CMK (cell line): ENCODE results near the gene RUVBL1.
"Not testable (repeated sequence)": the region's sequence is repeated elsewhere in the genome, so short reads cannot be mapped to it uniquely, and the experiment has no call there.

Source experiments
- DNase-seq: peaks from one replicate; pipeline ENCODE4 v3.0.0-alpha.2; 2010; ENCODE audit warnings: low read depth

Gene RUVBL1

GRCh38 chr3:128123538-128124368, at the start of gene RUVBL1:
Gene RUVBL1 (minus strand): TSS chr3:128123812. CDS start chr3:128123724, 88 bp downstream.
- DNase-seq, result peak; percentile 81

GRCh38 chr3:128173200-128173599, 49.6 kb upstream of the RUVBL1 start:
- no peak for DNase-seq

DNA sequence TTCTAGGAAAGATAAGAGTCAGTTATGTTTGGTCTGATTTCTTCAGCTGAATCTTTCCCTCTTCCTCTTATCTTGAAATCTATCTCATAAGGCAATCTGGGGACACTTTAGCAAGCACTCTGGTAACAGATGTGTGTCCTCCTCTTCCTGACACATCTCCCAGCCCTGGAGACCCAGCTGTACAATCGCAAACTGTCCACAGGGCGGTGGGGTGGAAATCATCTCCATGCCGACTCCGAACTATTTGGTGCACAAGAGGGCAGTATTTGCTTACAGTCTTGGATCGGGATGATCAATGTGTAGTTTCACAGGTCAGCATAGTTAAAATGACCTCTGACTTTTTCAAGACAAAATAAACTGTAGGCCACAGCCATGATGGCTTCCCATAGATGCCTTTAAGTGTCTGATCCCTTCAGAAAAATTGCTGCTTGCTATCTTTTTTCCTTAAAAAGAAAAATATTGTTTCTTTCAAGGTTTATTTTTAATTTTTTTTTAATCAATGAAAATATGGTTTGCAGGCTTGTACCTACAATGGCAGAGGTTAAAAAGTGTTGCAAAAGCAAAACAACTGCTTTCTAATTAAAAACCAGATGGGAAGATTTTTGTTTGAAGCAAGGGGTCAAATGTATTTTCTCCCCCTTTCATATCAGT, 47.4 kb upstream of the RUVBL1 start:
- peak; percentile 58 for DNase-seq

DNA sequence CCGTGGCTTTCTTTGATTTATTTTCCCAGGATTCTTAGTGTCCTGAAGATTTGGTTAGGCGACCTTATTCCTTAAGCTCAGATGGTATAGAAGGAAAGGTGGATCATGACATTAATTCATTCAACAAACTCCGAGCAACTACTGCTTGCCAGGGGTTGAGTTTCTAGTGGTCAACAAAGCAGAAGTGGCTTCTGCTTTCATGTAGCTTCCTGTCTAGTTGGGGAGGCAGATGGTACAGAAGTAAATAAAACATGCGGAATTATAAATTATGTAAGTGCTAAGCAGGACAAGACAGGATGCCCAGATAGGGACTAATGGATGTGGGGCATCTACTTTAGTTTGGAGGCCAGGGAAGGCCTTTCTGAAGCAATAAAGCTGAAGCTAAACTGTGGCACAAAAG, 45.2 kb upstream of the RUVBL1 start:
- no peak for DNase-seq

- no peak for DNase-seq
Measured at GRCh38 chr3:128167973-128168674, 44.5 kb upstream of the RUVBL1 start.

GRCh38 chr3:128167646-128167972, 44.0 kb upstream of the RUVBL1 start:
- no peak for DNase-seq

DNA sequence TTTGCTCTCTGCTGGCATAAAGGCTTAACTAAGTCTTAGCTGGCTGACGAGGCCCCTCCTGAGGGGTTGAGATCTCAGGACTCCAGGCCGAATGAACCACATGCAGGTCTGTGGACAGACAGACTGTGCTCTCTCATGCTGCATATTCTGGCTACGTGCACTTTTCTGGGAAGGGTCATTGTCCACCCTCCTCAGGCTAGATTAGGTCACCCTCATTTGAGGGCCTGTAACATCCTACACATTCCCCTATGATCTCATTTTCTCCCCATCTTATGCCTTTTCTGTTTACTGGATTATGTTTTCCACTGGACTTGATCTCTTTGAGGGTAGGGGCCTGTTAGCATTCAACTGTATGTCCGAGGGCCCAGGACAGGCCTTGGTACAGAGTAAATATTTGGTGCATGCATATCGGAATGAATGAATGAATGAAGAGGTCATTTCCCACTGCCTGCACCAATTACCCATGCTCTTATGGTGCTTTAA, 43.4 kb upstream of the RUVBL1 start:
- DNase-seq, result no peak

DNA sequence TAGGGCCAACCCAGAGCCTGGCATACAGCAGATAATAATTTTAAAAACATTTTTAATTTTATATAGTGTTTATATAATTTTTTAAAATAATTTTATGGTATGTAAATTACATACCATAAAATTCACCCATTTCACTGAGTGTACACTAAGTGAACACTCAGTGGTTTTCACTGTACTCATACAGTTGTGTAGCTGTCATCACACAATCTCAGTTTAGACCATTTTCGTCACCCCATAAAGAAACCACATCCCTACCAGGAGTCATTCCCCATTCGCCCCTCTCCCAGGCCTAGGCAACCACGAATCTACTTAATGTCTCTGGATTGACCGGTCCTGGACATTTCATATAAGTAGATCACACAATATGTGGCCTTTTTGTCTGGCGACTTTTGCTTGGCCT, 39.8 kb upstream of the RUVBL1 start:
- no peak for DNase-seq

GRCh38 chr3:128160661-128161060, 37.0 kb upstream of the RUVBL1 start:
- no peak for DNase-seq

GRCh38 chr3:128155616-128156360, 32.2 kb upstream of the RUVBL1 start:
- no peak for DNase-seq

DNA sequence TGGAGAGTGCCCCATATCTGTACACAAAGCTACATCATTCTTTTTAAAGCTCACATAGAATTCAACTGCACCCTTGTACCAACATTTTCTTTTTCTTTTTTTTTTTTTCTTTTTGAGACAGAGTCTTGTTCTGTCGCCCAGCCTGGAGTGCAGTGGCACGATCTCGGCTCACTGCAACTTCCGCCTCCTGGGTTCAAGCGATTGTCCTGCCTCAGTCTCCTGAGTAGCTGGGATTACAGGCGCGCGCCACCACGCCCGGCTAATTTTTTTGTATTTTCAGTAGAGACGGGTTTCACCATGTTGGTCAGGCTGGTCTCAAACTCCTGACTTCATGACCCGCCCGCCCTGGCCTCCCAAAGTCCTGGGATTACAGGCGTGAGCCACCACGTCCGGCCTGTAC, 30.7 kb upstream of the RUVBL1 start:
- not testable (repeated sequence) for DNase-seq

DNA sequence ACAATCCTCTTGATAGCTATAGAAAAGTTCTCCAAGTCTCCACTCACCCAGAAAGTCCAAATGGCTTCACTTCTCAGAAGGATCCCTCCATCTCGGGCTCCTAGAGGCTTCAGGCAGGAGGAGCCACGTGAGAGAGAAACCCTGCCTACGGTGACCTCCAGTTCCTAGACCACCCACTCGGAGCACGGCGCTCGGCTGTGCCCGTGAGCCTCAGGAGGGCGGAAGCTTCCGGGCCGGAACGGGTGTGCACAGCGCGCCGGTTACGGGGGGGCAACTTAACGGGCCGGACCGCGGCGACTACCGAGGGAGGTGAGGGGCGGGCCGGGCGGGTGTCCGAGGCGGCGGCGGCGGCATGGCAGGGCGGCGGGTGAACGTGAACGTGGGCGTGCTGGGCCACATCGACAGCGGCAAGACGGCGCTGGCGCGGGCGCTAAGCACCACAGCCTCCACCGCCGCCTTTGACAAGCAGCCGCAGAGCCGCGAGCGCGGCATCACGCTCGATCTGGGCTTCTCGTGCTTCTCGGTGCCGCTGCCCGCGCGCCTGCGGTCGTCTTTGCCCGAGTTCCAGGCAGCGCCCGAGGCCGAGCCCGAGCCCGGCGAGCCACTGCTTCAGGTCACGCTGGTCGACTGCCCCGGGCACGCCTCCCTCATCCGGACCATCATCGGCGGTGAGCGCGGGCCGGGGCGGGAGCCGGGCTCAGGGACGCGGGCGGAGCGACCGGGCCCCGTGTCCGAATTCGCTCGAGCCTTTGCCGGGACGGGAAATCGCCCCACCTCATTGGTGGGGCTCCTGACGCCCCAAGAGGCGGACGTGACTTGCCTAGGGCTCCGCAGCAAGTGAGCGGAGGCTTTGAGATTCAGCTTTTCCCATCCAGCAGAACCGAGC, 29.8 kb upstream of the RUVBL1 start, which contains the start of gene EEFSEC:
Gene EEFSEC (plus strand): TSS at position 326 of the 886 bp plus-strand sequence. CDS start 27 bp downstream, at position 353.
- peak; percentile 12 for DNase-seq

DNA sequence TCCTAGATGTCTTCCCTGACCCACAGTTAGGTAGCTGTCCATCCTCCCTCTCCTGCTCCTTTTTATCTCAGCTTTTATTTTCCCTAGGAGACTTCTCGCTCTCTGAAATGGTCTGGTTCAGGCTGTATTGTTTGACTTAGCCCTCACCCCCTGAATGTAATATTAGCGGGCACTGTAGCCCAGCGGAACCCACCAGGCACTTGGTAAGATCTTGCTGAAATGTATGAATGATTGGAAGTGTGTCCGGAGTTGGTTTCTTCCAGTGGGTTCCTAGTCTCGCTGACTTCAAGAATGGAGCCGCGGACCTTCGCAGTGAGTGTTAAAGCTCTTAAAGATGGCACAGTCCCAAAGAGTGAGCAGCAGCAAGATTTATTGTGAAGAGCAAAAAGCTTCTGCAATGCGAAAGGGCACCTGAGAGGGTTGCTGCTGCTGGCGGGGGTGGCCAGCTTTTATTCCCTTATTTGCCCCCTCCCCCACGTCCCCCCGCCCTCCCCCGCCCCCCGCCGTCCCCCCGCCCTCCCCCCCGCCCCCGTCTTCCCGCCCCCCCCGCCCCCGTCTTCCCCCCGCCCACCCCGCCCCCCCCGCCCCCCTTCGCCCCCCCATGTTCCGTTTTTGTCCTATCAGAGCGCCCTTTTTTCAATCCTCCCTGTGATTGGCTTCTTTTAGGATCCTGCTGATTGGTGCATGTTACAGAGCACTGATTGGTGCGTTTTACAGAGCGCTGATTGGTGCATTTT, 29.0 kb upstream of the RUVBL1 start:
- peak; percentile 73 for DNase-seq

GRCh38 chr3:128151758-128152274, 28.2 kb upstream of the RUVBL1 start:
- DNase-seq, result no peak

GRCh38 chr3:128149650-128150049, 26.0 kb upstream of the RUVBL1 start:
- DNase-seq, result no peak

GRCh38 chr3:128146201-128146600, 22.6 kb upstream of the RUVBL1 start:
- DNase-seq, result no peak

DNA sequence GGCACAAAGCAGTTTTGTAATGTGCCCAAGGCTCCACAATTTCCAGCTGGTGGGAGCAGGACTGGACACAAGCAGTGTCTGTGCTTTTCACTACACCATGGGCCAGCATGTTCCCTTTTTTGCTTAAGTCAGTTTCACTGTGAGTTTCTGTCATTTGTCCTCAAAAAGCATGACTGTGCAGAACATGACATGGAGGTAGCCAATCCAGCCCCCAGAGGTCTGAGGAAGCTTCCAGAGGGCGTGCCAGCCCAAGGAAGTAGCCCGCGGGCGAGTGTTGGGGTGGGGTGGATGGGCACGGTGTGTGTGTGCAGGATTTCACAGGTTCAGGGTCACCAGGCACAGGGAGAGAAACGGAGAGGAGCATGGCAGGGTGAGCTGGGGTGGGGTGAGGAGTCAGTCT, 21.7 kb upstream of the RUVBL1 start:
- no peak for DNase-seq

GRCh38 chr3:128144512-128145187, 21.0 kb upstream of the RUVBL1 start:
- DNase-seq, result no peak

DNA sequence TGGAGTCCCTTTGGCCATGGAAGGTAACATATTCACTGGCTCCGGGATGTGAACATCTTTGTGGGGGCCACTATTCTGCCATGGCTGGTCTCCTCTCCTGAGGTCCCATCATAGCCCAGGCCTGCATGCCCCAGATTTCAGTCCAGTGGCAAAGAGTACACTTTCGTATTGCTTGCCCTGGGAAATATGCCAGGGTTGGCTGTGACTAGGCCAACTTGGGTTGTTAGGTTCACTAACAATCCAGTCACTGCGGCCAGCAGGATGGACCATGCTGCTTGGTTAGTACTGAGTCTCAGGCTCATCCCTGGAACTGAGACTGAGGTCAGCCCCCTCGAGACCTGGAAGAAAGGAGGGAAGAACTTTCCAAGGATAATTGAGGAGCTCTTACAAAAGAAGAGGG, 19.9 kb upstream of the RUVBL1 start:
- DNase-seq, result no peak
